T47D (cell line): ENCODE results near the gene ZNF862.

Source experiments
- DNase-seq, 2 experiments: peaks; one replicate each; pipeline versions ENCODE4 v3.0.0 to v3.0.0-alpha.2; 2011 to 2012; ENCODE audit warnings: low read depth in 1 of 2, low spot score in 1 of 2
- JUND ChIP-seq: IDR thresholded peaks from 2 replicates; pipeline ENCODE4 v1.6.1; 2012; ENCODE audit warnings: low read depth
- in situ Hi-C: cut with HindIII; loops from 2 replicates; pipeline ENCODE4 v1.10.0; 2016; ENCODE audit warnings: low sequenced_read_pairs, low pct_unique_long_range_greater_than_20kb

The ZNF862 gene

GRCh38 chr7:149800169-149800555 is 38.0 kb upstream of the ZNF862 start:
- no peak for DNase-seq
- in situ Hi-C loops, result no loop called here
- TF ChIP-seq JUND, result no peak

- in situ Hi-C loops, result no loop called here
- no peak for DNase-seq
- TF ChIP-seq JUND, result no peak
These were observed 37.1 kb upstream of the ZNF862 start for GRCh38 chr7:149801002-149801566.

GRCh38 chr7:149801816-149802215 is 36.4 kb upstream of the ZNF862 start:
- in situ Hi-C loops, result no loop called here
- TF ChIP-seq JUND, result no peak
- DNase-seq, result no peak

- DNase-seq, result no peak
- TF ChIP-seq JUND, result no peak
- in situ Hi-C loops, result no loop called here
These were observed 35.2 kb upstream of the ZNF862 start for GRCh38 chr7:149802966-149803365.

DNA sequence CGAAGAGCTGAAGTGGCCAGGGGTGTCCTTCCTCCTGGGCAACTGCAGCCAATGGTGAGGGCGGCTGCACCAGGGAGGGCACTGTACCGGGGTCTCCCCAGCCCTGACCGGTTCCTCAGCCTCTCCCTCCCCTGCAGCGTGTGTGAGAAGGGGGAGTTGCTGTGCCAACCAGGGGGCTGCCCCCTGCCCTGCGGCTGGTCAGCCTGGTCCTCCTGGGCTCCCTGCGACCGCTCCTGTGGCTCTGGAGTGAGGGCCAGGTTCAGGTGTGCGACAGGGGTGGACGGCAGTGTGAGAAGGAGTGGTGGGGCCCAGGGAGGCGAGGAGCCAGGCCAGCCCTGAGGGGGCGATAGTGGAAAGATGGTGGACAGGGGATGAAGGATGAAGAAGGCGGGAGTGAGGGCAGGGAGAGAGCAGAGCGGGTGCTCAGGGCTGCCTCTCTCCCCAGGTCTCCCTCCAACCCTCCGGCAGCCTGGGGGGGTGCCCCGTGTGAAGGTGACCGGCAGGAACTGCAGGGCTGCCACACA is 34.6 kb upstream of the ZNF862 start:
- no peak for DNase-seq
- no peak for TF ChIP-seq JUND
- in situ Hi-C loops, result no loop called here

GRCh38 chr7:149804106-149804505 is 34.1 kb upstream of the ZNF862 start:
- in situ Hi-C loops, result no loop called here
- no peak for DNase-seq
- no peak for TF ChIP-seq JUND

- in situ Hi-C loops, result no loop called here
- TF ChIP-seq JUND, result no peak
- DNase-seq, result no peak
These were observed 31.4 kb upstream of the ZNF862 start for GRCh38 chr7:149806726-149807125.

DNA sequence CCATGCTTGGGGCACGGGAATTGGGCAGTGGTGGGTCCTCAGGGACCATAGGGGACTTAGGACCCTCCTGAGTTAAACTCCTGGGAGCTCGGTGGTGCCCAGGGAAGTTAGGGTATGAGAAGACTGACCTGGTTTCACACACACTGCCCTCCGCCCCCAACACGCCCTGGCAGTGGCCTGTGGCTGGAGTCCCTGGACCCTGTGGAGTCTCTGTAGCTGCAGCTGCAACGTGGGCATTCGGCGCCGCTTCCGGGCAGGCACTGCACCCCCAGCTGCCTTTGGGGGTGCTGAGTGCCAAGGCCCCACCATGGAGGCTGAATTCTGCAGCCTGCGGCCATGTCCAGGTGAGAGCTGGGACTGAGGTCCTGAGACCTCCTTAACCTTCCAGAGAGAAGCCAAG is 29.9 kb upstream of the ZNF862 start:
- in situ Hi-C loops, result no loop called here
- DNase-seq, result no peak
- no peak for TF ChIP-seq JUND

GRCh38 chr7:149809215-149809614 is 29.0 kb upstream of the ZNF862 start:
- no peak for DNase-seq
- no peak for TF ChIP-seq JUND
- in situ Hi-C loops, result no loop called here

DNA sequence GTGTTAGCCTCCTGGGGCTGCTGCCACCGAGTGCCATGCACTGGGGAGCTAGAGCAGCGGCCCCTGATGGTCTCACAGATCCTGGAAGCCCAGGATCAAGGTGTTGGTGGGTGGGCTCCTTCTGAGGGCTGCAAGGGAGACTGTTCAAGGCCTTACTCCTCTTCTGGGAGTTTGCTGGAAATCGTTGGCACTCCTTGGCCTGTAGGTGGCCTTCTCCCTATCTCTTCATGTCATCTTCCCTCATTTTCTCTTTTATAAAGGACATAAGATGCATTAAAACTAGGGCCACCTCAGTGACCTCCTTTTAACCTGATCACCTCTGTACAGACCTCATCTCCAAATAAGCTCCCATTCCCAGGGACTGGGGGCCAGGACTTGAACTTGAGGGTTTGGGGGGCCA is 27.0 kb upstream of the ZNF862 start:
- no peak for TF ChIP-seq JUND
- no peak for DNase-seq
- in situ Hi-C loops, result no loop called here

GRCh38 chr7:149811831-149812490 is 26.2 kb upstream of the ZNF862 start:
- no peak for TF ChIP-seq JUND
- in situ Hi-C loops, result no loop called here
- DNase-seq, result no peak

DNA sequence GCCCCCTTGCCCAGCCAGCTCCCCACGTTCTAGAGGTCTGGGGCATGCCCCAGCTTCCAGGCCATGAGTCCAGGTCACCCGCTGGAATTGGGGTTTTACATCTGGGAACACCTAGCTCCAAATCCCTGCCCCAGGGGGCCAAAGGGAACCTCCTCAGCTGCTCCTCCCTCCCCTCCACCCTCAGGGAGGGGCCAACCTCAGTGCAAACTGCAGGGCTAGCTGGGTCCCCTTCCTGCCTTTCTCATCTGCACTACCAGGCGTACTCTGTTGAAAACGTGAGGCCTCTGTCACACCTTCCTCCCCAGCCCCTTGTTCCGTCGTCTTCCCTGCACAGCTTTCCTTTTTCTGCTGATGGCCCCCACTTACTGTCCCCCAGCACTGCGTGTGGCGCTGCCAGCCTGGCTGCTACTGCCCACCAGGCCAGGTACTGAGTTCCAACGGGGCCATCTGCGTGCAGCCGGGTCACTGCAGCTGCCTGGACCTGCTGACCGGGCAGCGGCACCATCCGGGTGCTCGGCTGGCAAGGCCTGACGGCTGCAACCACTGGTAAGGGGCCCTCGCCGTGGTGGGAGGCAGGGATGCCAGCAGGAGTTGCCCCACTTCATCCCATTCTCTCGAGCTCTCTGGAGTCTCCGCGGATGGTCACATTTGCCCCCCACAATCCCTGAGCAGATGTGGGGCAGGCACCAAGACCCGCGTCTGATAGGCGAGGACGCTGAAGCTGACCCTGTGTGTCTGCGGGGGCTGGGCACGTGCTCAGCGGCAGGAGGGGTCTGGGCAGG is 24.7 kb upstream of the ZNF862 start:
- DNase-seq, result no peak
- in situ Hi-C loops, result no loop called here
- TF ChIP-seq JUND, result no peak

DNA sequence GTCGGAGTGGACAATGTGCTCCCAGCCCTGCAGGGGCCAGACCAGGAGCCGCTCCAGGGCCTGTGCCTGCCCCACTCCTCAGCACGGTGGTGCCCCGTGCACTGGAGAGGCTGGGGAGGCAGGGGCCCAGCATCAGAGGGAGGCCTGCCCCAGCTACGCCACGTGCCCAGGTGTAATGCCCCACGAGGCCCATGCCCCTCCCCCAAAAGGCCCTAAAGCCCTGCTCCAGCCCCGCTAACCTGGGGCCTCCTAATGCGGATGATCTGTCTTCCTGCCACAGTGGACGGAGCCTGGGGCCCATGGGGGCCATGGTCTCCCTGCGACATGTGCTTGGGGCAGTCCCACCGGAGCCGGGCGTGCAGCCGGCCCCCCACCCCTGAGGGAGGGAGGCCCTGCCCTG is 23.7 kb upstream of the ZNF862 start:
- DNase-seq, result no peak
- no peak for TF ChIP-seq JUND
- in situ Hi-C loops, result no loop called here
